ENCODE results near the gene SLC24A4. TPM values are rescaled to one million over a fixed set of nuclear protein-coding genes. Genes with fewer than 3 reads are reported as not detected.

SLC24A4 gene
- total RNA-seq, 1 donor from 2014 or later: 0.34 TPM

GRCh38 chr14:92288994-92289660 is 33.8 kb upstream of the SLC24A4 start:
- Mint-ChIP-seq H3K4me3 (ENCODE audit: unreplicated experiment) (no peak overlapping the region), H3K27me3 (ENCODE audit: unreplicated experiment) (no peaks in the 10 kb centered on the region), H3K9me3 (ENCODE audit: unreplicated experiment) (peaks cover 2% of the 10 kb centered on the region), H3K27ac (ENCODE audit: unreplicated experiment) (no peak overlapping the region), H3K4me1 (ENCODE audit: low read depth, unreplicated experiment) (no peaks in the 10 kb centered on the region), H3K36me3 (ENCODE audit: unreplicated experiment) (peaks cover 4% of the 10 kb centered on the region)
- no peak for DNase-seq
- TF ChIP-seq CTCF (IDR thresholded peaks at IDR 0.05; ENCODE audit: partially characterized antibody, unreplicated experiment): no peak

- Mint-ChIP-seq H3K4me3 (ENCODE audit: unreplicated experiment) (no peak overlapping the region), H3K27me3 (ENCODE audit: unreplicated experiment) (no peaks in the 10 kb centered on the region), H3K9me3 (ENCODE audit: unreplicated experiment) (peaks cover 2% of the 10 kb centered on the region), H3K4me1 (ENCODE audit: low read depth, unreplicated experiment) (no peaks in the 10 kb centered on the region), H3K27ac (ENCODE audit: unreplicated experiment) (no peak overlapping the region), H3K36me3 (ENCODE audit: unreplicated experiment) (peaks cover 7% of the 10 kb centered on the region)
- no peak for DNase-seq
- TF ChIP-seq CTCF (IDR thresholded peaks at IDR 0.05; ENCODE audit: partially characterized antibody, unreplicated experiment): no peak
Measured at GRCh38 chr14:92292673-92293072, 30.3 kb upstream of the SLC24A4 start.

- no peak for TF ChIP-seq CTCF (IDR thresholded peaks at IDR 0.05; ENCODE audit: partially characterized antibody, unreplicated experiment)
- no peak for DNase-seq
- no peak overlapping the region for H3K27ac Mint-ChIP-seq (ENCODE audit: unreplicated experiment)
- no peaks in the 10 kb centered on the region for H3K4me1 Mint-ChIP-seq (ENCODE audit: low read depth, unreplicated experiment)
- H3K27me3 Mint-ChIP-seq (ENCODE audit: unreplicated experiment): no peaks in the 10 kb centered on the region
- H3K4me3 Mint-ChIP-seq (ENCODE audit: unreplicated experiment): no peak overlapping the region
- H3K9me3 Mint-ChIP-seq (ENCODE audit: unreplicated experiment): no peaks in the 10 kb centered on the region
- peaks cover 7% of the 10 kb centered on the region for H3K36me3 Mint-ChIP-seq (ENCODE audit: unreplicated experiment)
Measured at GRCh38 chr14:92294506-92294905, 28.5 kb upstream of the SLC24A4 start.

DNA sequence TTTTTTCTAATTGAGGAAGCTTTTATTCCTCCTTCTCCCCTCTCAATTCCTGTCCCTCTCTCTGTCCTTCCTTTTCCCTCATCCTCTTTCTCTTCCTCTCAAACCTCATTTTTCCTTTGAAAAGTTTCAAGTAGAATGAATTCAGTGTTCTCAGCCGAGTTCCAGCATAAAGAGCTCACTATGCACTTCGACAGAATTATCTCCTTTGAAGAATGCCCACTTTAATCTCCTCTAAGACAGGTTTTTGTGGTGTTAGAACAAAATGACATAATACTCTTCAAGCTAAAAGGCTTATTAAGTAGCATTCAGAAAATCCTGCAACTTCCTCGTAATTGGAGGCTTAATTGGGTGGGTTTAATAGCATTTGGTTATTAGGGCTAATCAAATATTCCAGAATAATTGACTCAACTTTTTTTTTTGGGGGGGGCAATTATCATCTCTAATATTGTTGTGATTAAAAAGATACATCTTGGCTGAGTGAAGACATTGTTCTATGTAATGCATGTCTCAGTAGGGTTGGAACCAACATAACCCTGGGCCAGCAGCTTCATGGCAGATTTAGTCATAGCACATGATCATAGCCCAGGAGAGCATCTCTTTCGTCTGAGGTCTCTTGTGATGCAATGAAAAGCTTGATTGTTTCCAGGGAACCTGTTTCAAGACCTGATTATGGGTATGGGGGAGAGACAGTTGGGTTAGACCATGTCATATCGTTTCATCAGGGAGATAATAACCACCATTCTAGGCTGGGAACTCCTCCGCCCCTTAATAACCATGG is 25.0 kb upstream of the SLC24A4 start:
- no peak for TF ChIP-seq CTCF (IDR thresholded peaks at IDR 0.05; ENCODE audit: partially characterized antibody, unreplicated experiment)
- Mint-ChIP-seq H3K27me3 (ENCODE audit: unreplicated experiment) (peaks cover 3% of the 10 kb centered on the region), H3K4me3 (ENCODE audit: unreplicated experiment) (no peak overlapping the region), H3K9me3 (ENCODE audit: unreplicated experiment) (no peaks in the 10 kb centered on the region), H3K4me1 (ENCODE audit: low read depth, unreplicated experiment) (no peaks in the 10 kb centered on the region), H3K36me3 (ENCODE audit: unreplicated experiment) (peaks cover 7% of the 10 kb centered on the region), H3K27ac (ENCODE audit: unreplicated experiment) (no peak overlapping the region)
- DNase-seq: no peak

DNA sequence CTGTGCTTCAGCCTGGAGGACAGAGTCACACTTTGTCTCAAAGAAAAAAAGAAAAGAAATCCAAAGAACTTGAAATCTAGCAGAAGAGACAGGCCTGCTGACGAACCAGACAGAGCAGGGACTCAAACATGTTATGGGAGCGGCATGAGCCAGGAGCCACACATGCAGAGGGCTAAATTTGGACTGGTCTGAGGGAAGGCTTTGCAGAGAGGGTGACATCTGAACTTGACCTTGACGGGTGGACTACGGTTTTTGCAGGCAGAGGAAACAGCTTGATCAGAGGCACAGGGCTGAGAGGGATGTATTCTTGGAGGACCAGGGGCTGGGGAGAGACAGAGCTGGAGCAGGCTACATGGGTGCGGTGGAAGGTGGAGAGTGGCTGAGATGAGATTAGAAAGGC is 20.5 kb upstream of the SLC24A4 start:
- no peak for TF ChIP-seq CTCF (IDR thresholded peaks at IDR 0.05; ENCODE audit: partially characterized antibody, unreplicated experiment)
- Mint-ChIP-seq H3K4me1 (ENCODE audit: low read depth, unreplicated experiment) (no peaks in the 10 kb centered on the region), H3K27me3 (ENCODE audit: unreplicated experiment) (peaks cover 3% of the 10 kb centered on the region), H3K27ac (ENCODE audit: unreplicated experiment) (no peak overlapping the region), H3K4me3 (ENCODE audit: unreplicated experiment) (no peak overlapping the region), H3K36me3 (ENCODE audit: unreplicated experiment) (no peaks in the 10 kb centered on the region), H3K9me3 (ENCODE audit: unreplicated experiment) (no peaks in the 10 kb centered on the region)
- no peak for DNase-seq

Measured in glutamatergic neuron (in vitro differentiated cells).